ENCODE results near the gene SLF1.
A peak's percentile ranks its signal among the peaks of the same experiment; 100 is the strongest.
"Not testable (repeated sequence)": the region's sequence is repeated elsewhere in the genome, so short reads cannot be mapped to it uniquely, and the experiment has no call there.

The SLF1 gene

DNA sequence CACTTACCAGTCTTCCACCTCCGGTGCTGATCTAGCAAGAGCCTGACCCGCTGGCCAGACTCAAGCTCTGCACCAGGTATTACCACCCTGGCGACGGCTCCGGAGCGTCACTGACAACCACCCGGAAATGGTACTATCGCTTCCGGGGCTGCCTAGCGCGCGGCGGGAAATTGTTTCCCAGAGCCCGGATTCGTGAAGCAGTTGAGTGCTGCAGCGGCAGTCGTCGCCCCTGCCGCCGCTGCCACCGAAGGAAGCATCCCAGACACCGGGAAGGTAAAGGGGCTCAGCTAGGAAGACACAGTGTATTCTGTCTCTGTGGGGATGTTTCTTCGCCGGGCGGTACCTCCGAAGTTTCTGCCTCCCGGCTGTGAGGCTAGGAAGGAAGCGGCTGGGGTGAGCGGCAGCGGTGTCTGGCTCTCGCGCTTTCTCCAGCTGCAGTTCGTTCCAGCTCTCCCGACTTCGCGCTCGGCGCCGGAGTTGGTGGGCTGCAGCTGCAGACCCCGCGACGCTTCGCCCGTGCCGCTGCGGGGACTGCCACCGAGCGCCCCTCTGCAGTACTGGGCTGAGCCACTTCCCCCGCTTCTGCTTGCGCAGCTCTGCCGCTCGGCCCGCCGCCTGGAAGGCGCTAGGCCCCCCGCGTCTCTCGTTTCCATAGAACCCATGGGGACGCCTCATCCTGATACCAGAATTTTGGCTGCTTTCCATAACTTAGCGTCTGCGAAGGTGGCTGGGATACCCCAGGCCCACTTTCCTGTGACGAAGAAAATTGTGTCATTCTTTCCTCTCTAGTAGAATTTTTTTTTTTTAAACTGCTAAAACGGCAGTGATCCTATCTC, at the start of gene SLF1, which contains the start of gene KIAA0825:
Gene SLF1 (plus strand): TSS at position 177 of the 836 bp plus-strand sequence. CDS start 10,142 bp downstream, outside the sequence.
Gene KIAA0825 (minus strand): TSS at position 112 of the 836 bp plus-strand sequence. CDS start 81,478 bp downstream, outside the sequence.
- DNase-seq: peak; percentile 90

DNA sequence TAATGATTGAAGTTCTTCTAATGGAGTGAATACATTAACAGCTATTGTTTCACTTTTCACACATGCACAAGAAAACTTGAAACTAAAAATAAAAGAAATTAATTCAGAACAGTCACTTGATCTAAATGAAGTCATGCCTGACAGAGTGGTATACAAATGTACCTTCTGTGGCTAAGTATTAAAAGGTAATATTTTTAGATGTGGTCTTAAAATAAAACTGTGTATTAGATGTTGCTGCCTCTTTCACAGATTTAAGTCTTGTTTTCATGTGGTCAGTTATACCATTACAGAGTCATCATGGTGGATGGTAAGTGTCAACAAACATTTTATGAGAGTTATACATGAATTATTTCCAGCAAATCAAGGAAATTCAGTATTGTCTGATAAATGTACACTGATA, 47.1 kb upstream of the SLF1 start:
- no peak for DNase-seq

- DNase-seq: not testable (repeated sequence)
Measured at GRCh38 chr5:94573349-94573748, 45.1 kb upstream of the SLF1 start.

DNA sequence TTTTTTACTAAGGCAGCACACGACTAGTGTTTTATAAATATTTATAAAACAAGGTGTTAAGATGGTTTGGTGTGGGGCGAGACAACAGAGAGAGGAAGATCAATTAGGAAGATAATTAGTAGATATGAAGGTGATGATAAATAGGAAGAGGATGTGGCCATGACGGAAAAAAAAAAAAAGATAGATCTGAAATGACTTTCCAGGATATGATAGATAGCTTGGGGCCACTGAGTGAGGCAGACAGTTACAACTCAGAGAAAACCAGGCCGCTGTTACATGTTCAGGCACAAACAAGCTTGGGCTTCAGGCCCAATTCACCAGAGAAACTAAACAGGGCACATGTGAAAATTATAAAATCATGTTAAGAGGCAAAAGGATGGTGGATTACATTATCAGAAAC, 43.3 kb upstream of the SLF1 start:
- no peak for DNase-seq

- no peak for DNase-seq
Measured at GRCh38 chr5:94577466-94578245, 40.8 kb upstream of the SLF1 start.

DNA sequence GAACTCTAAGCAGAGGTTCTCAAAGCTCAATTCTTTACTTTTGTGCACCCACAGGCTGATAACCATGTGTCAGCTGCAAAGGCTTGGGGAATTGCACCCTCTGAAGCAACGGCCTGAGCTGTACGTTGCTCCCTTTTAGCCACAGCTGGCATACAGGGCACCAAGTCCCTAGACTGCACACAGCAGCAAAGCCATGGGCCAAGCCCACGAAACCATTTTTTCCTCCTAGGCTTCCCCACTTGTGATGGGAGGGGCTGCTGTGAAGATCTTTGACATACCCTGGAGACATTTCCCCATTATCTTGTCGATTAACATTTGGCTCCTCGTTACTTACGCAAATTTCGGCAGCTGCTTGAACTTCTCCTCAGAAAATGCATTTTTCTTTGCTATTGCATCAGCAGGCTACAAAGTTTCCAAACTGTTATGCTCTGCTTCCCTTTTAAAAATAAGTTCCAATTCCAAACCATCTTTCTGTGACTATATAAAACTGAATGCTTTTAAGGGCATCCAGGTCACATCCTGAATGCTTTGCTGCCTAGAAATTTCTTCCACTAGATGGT, 23.1 kb upstream of the SLF1 start:
- DNase-seq: no peak

- peak; percentile 12 for DNase-seq
Measured at GRCh38 chr5:94613583-94613982, 4.9 kb upstream of the SLF1 start.

GRCh38 chr5:94614156-94614805, 4.2 kb upstream of the SLF1 start:
- no peak for DNase-seq

GRCh38 chr5:94615862-94616261, 2.6 kb upstream of the SLF1 start:
- no peak for DNase-seq

DNA sequence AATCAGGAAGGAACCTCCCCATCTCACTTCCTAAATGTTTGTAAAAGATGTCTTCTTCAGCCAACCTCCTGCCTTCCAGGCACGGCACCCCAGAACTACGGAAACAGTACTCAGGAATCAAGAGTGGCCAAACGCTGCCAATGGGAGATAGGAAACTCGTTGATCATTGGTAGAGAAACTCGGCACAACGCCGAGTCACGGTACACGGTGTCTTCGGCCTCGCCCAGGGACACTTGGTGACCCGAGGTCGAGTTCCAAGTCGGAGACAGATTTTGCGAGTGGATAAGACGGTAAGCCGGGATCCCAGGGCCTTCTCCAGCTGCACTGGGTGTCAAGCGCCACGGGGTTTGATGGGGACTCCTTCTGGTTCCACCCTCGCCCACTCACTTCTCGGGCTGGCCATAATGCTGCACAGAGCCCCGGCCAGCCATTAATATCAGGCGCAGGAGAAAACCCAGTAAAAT, 408 bp upstream of the SLF1 start:
- DNase-seq: peak; percentile 70

- no peak for DNase-seq
Measured at GRCh38 chr5:94620256-94620655, 1.8 kb downstream of the SLF1 start.

DNA sequence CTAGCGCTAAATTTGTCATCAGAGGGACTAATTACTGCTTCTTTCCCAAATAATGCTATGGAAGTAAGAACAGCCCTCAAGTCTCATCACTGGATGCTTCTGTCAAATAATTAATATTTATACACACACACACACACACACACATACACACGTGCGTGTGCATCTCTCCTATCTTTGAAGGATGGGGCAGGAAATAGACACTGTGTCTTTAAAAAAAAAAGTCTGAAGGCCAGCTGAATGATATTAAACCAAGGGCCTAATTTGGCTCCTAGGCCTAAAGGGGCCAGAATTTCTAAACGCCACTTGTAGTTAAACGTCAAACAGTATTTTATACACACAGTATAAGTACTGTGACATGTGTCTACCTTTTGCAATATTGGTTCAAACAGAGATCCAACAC, 3.3 kb downstream of the SLF1 start:
- no peak for DNase-seq

GRCh38 chr5:94623011-94623410, 4.5 kb downstream of the SLF1 start:
- no peak for DNase-seq

- DNase-seq: no peak
Measured at GRCh38 chr5:94623877-94624276, 5.4 kb downstream of the SLF1 start.

DNA sequence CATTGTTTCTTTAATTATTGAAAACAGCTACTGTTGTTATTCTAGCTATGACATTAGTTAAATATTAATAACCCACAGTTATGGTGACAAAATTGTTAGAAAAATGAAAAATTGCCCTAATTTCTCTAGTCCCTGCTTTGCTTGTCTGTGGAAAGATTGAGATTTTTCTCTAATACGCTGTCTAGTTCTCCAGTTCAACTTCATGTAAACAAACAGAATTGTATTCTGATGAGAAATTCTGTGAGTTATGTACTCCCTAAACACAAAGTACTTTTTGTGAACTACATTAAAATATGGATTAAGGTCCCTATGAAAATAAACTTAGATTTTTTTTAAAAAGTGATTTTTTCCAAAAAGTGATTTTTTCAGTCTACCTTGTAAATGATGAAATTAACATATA, 8.7 kb downstream of the SLF1 start:
- DNase-seq: peak; percentile 45

- no peak for DNase-seq
Measured at GRCh38 chr5:94632024-94632423, 13.6 kb downstream of the SLF1 start.

DNA sequence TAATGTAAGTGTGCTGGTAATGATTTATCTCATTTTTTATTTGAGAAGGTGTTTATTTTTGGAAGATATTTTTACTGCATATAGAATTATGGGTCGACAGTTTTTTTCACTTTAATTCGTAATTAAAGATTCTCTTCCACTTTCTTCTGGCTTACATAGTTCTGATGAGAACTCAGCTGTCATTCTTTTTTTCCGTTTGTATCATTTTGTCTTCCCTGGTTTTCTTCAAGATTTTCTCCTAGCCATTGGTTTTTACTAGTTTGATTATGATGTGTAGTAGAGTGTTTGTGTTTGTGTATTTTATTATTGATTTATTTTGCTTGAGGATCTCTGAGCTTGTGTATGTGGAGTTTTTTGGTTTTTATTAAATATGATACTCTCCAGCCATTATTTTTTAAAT, 21.7 kb downstream of the SLF1 start:
- no peak for DNase-seq

DNA sequence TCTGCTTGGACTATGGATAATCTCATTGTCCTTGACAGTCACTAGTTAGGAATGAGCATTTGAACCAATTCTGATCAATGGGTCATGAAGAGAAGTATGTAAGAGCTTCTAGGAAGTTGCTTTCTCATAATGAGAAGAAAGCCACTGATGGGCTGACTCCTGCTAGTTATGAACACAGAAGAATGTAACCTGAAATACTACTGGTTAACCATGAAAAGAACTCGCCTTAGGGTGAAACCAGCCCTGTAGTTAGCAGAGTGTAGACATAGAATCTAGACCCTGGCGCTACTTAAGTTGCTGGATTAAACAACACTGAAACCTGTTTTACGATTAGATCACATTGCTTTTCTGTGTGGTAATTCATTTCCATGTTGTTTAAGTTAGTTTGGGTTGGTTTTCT, 26.6 kb downstream of the SLF1 start:
- DNase-seq: no peak

GRCh38 chr5:94646758-94647157, 28.3 kb downstream of the SLF1 start:
- DNase-seq: no peak

GRCh38 chr5:94649874-94650273, 31.4 kb downstream of the SLF1 start:
- DNase-seq: no peak

DNA sequence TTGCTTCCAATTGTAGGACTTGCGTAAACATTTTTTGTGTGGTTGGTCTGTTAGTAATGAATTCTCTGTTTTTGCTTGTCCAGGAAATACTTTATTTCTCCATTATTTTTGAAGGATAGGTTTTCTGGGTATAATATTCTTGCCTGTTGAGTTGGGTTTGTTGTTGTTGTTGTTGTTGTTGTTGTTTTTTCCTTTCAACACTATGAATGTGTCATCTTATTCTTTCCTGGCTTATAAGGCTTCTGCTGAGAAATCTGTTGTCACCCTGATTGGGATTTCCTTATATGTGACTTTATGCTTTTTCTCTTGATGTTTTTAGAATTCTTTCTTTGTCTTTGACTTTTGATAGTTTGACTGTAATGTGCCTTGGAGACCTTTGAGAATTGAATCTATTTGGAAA, 39.8 kb downstream of the SLF1 start:
- no peak for DNase-seq

GRCh38 chr5:94660506-94660905, 42.0 kb downstream of the SLF1 start:
- no peak for DNase-seq

- no peak for DNase-seq
Measured at GRCh38 chr5:94661086-94661485, 42.6 kb downstream of the SLF1 start.

Data from HCEC 1CT (cell line).